DND-41 (cell line): ENCODE results near the gene MAP3K8.

ENCODE experiments used
- ATAC-seq: fragments of 200-7000 bp; cut with Tn5 transposase; 3 replicates; pipeline ENCODE4 v1.9.1; 2021; ENCODE audit warnings: low read depth; ENCODE audit not compliant: insufficient read depth
- DNase-seq: peaks from one replicate; pipeline ENCODE4 v3.0.0-alpha.2; 2020
- H2AFZ ChIP-seq: 2 replicates; pipeline ENCODE4 v1.6.0; 2012; ENCODE audit warnings: low read depth, low read length
- H3K27ac ChIP-seq: 2 replicates; pipeline ENCODE4 v1.5.1; 2012; ENCODE audit warnings: low read length, inconsistent platforms
- H3K27me3 ChIP-seq: fragments of 200-600 bp; sonication (generic); 2 replicates; pipeline ENCODE4 v1.6.0; 2012; ENCODE audit warnings: low read length, mild to moderate bottlenecking, inconsistent platforms; ENCODE audit not compliant: insufficient read depth, poor library complexity
- H3K36me3 ChIP-seq: 2 replicates; pipeline ENCODE4 v1.5.1; 2012; ENCODE audit warnings: low read length, inconsistent platforms; ENCODE audit not compliant: insufficient read depth
- H3K4me1 ChIP-seq: 2 replicates; pipeline ENCODE4 v1.5.1; 2012; ENCODE audit warnings: mild to moderate bottlenecking, low read length; ENCODE audit not compliant: insufficient read depth
- H3K4me2 ChIP-seq: 2 replicates; pipeline ENCODE4 v1.6.0; 2012; ENCODE audit warnings: mild to moderate bottlenecking, moderate library complexity, low read length, inconsistent platforms; ENCODE audit not compliant: insufficient read depth
- H3K4me3 ChIP-seq, 2 experiments: fragments of 200-600 bp in 1 of 2; shearing (Covaris generic) in 1 of 2; 2 replicates each; pipeline ENCODE4 v1.5.1; 2012 to 2016; ENCODE audit warnings: inconsistent platforms in 2 of 2, low read length in 2 of 2, mild to moderate bottlenecking in 2 of 2, low read depth in 1 of 2, moderate library complexity in 1 of 2
- H3K79me2 ChIP-seq: 2 replicates; pipeline ENCODE4 v1.6.0; 2012; ENCODE audit warnings: low read length, inconsistent platforms; ENCODE audit not compliant: insufficient read depth
- H3K9ac ChIP-seq: 2 replicates; pipeline ENCODE4 v1.6.0; 2012; ENCODE audit warnings: low read depth, mild to moderate bottlenecking, inconsistent platforms, low read length, moderate library complexity
- H3K9me3 ChIP-seq: 2 replicates; pipeline ENCODE4 v1.5.1; 2012; ENCODE audit warnings: low read length, moderate library complexity, mild to moderate bottlenecking, inconsistent platforms; ENCODE audit not compliant: insufficient read depth, severe bottlenecking
- H4K20me1 ChIP-seq: 2 replicates; pipeline ENCODE4 v1.6.0; 2012; ENCODE audit warnings: low read length; ENCODE audit not compliant: insufficient read depth
- CTCF ChIP-seq: IDR thresholded peaks from 2 replicates; pipeline ENCODE4 v1.5.1; 2012; ENCODE audit warnings: borderline replicate concordance, low read length, moderate library complexity, mild to moderate bottlenecking; ENCODE audit not compliant: poor library complexity, severe bottlenecking; ENCODE audit errors: extremely low read depth
- EZH2 ChIP-seq: IDR thresholded peaks from 3 replicates; pipeline ENCODE4 v1.6.1; 2012; ENCODE audit warnings: borderline replicate concordance, low read depth, mild to moderate bottlenecking, moderate library complexity, low read length, inconsistent platforms; ENCODE audit not compliant: severe bottlenecking

The MAP3K8 gene

DNA sequence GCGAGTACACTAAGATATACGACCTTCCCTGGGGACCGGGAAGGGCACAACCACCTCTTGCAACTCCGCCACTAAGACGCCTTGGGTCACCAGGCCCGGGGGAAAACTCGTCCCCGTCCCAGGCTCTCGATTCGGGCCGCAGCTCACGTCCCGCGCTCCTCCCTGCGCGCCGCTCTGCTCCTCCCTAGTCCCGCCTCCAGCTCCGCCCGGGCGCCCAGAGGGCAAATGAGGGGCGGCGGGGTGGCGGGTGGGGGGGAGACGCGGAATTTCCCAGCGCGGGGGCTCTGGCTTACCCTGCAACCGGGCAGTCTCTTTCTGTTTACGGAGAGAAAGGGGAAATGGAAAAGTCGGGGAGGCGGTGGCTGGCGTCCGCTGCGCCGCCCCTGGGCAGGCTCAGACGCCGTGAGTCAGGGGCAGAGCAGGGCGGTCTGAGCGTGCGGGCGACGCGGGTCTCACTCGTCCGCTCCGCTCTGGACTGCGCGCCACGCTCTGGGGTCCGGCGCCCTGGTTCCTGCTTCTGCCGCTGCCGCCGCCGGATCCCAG, at the start of gene MAP3K8:
TSS of gene MAP3K8 (plus strand) at position 455 of the 543 bp plus-strand sequence. CDS start 4,755 bp downstream, outside the sequence.
- Histone ChIP-seq H3K4me2 (peak within 1 kb of the TSS; percentile 95), H3K9ac (peak within 1 kb of the TSS; percentile 70), H4K20me1 (peaks cover 12% of the 10 kb centered on the region; the same call in 1 of the 2 replicates), H3K9me3 (no peaks in the 10 kb centered on the region), H3K4me3 (peak within 1 kb of the TSS; percentile 32 to 87), H3K79me2 (no peaks in the 10 kb centered on the region), H3K27me3 (peaks cover 28% of the 10 kb centered on the region), H2AFZ (peak within 1 kb of the TSS; percentile 83), H3K27ac (peak within 1 kb of the TSS; percentile 55), H3K4me1 (peaks cover 57% of the 10 kb centered on the region), H3K36me3 (no peaks in the 10 kb centered on the region)
- DNase-seq (peak; percentile 82), ATAC-seq (peak; percentile 77)
- no peak for TF ChIP-seq CTCF
- no peak for TF ChIP-seq EZH2

- Histone ChIP-seq H3K79me2 (no peaks in the 10 kb centered on the region), H4K20me1 (no peaks in the 10 kb centered on the region), H3K36me3 (no peaks in the 10 kb centered on the region), H3K27ac (no peak overlapping the region), H3K4me1 (no peaks in the 10 kb centered on the region), H3K4me3 (no peak overlapping the region), H2AFZ (no peak overlapping the region), H3K9ac (no peak overlapping the region), H3K9me3 (no peaks in the 10 kb centered on the region), H3K4me2 (no peak overlapping the region), H3K27me3 (peaks cover 2% of the 10 kb centered on the region)
- peak; percentile 28 for DNase-seq
- peak; percentile 68; the same call in 2 of the 3 replicates for ATAC-seq
- TF ChIP-seq CTCF (peak; percentile 51), EZH2 (no peak)
Observed at GRCh38 chr10:30384701-30385201, 49.2 kb upstream of the MAP3K8 start.

- no peak overlapping the region for H3K4me2 ChIP-seq
- no peak overlapping the region for H2AFZ ChIP-seq
- no peaks in the 10 kb centered on the region for H4K20me1 ChIP-seq
- no peak for TF ChIP-seq EZH2
- H3K4me3 ChIP-seq = no peak overlapping the region
- no peak overlapping the region for H3K27ac ChIP-seq
- H3K36me3 ChIP-seq = no peaks in the 10 kb centered on the region
- no peaks in the 10 kb centered on the region for H3K27me3 ChIP-seq
- ATAC-seq (no peak), DNase-seq (no peak)
- no peaks in the 10 kb centered on the region for H3K9me3 ChIP-seq
- no peaks in the 10 kb centered on the region for H3K4me1 ChIP-seq
- no peaks in the 10 kb centered on the region for H3K79me2 ChIP-seq
- no peak overlapping the region for H3K9ac ChIP-seq
Observed at GRCh38 chr10:30386801-30387588, 47.0 kb upstream of the MAP3K8 start.
